Stomach (tissue), 9 donors: ENCODE data around the gene RFTN1. TPM values are rescaled to one million over a fixed set of nuclear protein-coding genes. Genes with fewer than 3 reads are reported as not detected.

Experiments used
- DNase-seq, 2 donors: peaks; one replicate each; pipeline versions ENCODE4 v3.0.0 to v3.0.0-alpha.2; 2013 to 2019
- H3K27ac ChIP-seq, 5 donors: fragments of 200-600 bp in 4 of 5; sonication (generic) in 4 of 5; one replicate each; pipeline ENCODE4 v1.5.1; 2013 to 2019; ENCODE audit warnings: mild to moderate bottlenecking in 1 of 5, moderate library complexity in 1 of 5
- H3K27me3 ChIP-seq, 3 donors: fragments of 200-600 bp; sonication (generic); one replicate each; pipeline ENCODE4 v1.5.1; 2017 to 2019; ENCODE audit warnings: mixed run types in 1 of 3
- H3K36me3 ChIP-seq, 4 donors: fragments of 200-600 bp; sonication (generic); 1 replicate in 3 of 4; 2 replicates in 1 of 4; pipeline ENCODE4 v1.5.1; 2016 to 2019
- H3K4me1 ChIP-seq, 4 donors: fragments of 200-600 bp; sonication (generic); one replicate each; pipeline ENCODE4 v1.5.1; 2016 to 2019
- H3K4me3 ChIP-seq, 4 donors: fragments of 200-600 bp; sonication (generic) in 3 of 4; one replicate each; pipeline ENCODE4 v1.5.1; 2016 to 2019; ENCODE audit warnings: mild to moderate bottlenecking in 1 of 4
- H3K9me3 ChIP-seq, 4 donors: fragments of 200-600 bp; sonication (generic); one replicate each; pipeline ENCODE4 v1.5.1; 2016 to 2019
- EP300 ChIP-seq: sonication (generic); formaldehyde crosslinking; IDR thresholded peaks from one replicate; pipeline ENCODE4 v1.6.1; 2017; ENCODE audit warnings: antibody characterized with exemption
- POLR2A ChIP-seq, 4 donors: fragments of 450-650 bp; IDR thresholded peaks; one replicate each; pipeline ENCODE4 v1.6.1; 2016; ENCODE audit warnings: antibody characterized with exemption in 4 of 4, control low read depth in 2 of 4, mild to moderate bottlenecking in 1 of 4, moderate library complexity in 1 of 4
- POLR2AphosphoS5 ChIP-seq, 3 donors: sonication (generic); formaldehyde crosslinking; IDR thresholded peaks; one replicate each; pipeline ENCODE4 v1.6.1; 2016; ENCODE audit warnings: antibody characterized with exemption in 3 of 3
- WGBS, 5 donors: extraction: QIAGEN DNeasy Blood & Tissue Kit in 3 of 5; methylation state at CpG; one replicate each; pipeline versions ENCODE4 v1.1.5 to v1.1.7; 2013 to 2018; 5-methylcytosine and 5-hydroxymethylcytosine counted together
- intact Hi-C: fragments of 100-400 bp; cut with DNase I; formaldehyde crosslinking; loops from one replicate; pipeline ENCODE4 v1.15.1; 2023; ENCODE audit warnings: low total_unique reads
- polyA plus RNA-seq, 3 donors: library from polyadenylated mRNA; stranded (reverse); fragments of 200-250 nt; gene quantifications; one replicate each; pipeline ENCODE4 v1.2.3, GENCODE V29; 2013
- total RNA-seq, 5 donors: library from RNA; depleted of rRNA; stranded (reverse); fragments of >200 nt; gene quantifications; one replicate each; pipeline versions ENCODE4 v1.1.0 to v1.2.3, GENCODE V29; 2014 to 2016
- TF ChIP-seq, protein P1 (sequence below), 7 experiments: fragments of 450-650 bp in 4 of 7; fragments of 200-600 bp in 3 of 7; sonication (generic) in 3 of 7; IDR thresholded peaks; one replicate each; pipeline ENCODE4 v1.5.1; 2016 to 2019; ENCODE audit warnings: antibody characterized with exemption in 7 of 7, control low read depth in 2 of 7, mild to moderate bottlenecking in 1 of 7
- donor health status: healthy with polysubstance abuse.
- donor health status: Bipolar disorder and iron deficiency.
- donor health status: healthy.

RFTN1 gene
- total and polyA plus RNA-seq, 8 donors = 4.6 to 103 (median 18.9) TPM

DNA sequence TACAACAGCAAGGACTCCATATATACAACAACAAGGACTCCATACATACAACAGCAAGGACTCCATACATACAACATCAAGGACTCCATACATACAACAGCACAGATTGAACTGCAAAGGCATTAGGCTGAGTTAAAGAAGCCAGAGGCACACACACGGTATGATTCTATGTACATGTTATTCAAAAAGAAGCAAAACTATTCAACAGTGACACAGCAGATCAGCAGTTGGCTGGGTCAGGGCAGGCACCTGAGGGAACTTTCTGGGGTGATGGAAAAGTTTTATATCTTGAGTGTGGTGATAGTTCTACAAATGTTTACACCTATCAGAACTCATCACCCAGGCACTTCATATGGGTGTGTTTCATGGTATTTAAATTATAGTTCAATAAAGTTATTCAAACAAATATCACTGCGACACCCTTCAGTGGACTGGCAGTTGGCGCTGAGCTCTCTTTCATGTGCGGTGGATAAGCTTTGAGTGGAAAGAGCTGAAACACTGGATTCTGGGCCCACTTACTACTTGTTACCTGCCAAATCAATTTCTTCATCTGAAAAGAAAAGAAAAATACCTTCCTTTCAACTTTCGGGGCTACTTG is 28.0 kb downstream of the RFTN1 start:
- no peak for DNase-seq
- peaks cover 0 to 5% (median 0%) of the 10 kb centered on the region in 4 donors for H3K36me3 ChIP-seq
- no peak overlapping the region for H3K4me3 ChIP-seq
- intact Hi-C loops = no loop called here
- no peaks in the 10 kb centered on the region for H3K9me3 ChIP-seq
- WGBS, 5 donors = 80 to 89% (median 85%) methylated on average over 5 of the region's 5 CpGs
- peaks cover 7 to 40% (median 17%) of the 10 kb centered on the region in 4 donors for H3K4me1 ChIP-seq
- H3K27ac ChIP-seq = peak overlapping the region in 2 of 5 donors; percentile 64 to 66
- H3K27me3 ChIP-seq = no peaks in the 10 kb centered on the region
- TF ChIP-seq, protein P1, sequence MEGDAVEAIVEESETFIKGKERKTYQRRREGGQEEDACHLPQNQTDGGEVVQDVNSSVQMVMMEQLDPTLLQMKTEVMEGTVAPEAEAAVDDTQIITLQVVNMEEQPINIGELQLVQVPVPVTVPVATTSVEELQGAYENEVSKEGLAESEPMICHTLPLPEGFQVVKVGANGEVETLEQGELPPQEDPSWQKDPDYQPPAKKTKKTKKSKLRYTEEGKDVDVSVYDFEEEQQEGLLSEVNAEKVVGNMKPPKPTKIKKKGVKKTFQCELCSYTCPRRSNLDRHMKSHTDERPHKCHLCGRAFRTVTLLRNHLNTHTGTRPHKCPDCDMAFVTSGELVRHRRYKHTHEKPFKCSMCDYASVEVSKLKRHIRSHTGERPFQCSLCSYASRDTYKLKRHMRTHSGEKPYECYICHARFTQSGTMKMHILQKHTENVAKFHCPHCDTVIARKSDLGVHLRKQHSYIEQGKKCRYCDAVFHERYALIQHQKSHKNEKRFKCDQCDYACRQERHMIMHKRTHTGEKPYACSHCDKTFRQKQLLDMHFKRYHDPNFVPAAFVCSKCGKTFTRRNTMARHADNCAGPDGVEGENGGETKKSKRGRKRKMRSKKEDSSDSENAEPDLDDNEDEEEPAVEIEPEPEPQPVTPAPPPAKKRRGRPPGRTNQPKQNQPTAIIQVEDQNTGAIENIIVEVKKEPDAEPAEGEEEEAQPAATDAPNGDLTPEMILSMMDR (IDR thresholded peaks at IDR 0.05) = no peak
- TF ChIP-seq EP300 = no peak
- no peak for TF ChIP-seq POLR2AphosphoS5 (IDR thresholded peaks at IDR 0.05)
- no peak for TF ChIP-seq POLR2A (IDR thresholded peaks at IDR 0.05)

DNA sequence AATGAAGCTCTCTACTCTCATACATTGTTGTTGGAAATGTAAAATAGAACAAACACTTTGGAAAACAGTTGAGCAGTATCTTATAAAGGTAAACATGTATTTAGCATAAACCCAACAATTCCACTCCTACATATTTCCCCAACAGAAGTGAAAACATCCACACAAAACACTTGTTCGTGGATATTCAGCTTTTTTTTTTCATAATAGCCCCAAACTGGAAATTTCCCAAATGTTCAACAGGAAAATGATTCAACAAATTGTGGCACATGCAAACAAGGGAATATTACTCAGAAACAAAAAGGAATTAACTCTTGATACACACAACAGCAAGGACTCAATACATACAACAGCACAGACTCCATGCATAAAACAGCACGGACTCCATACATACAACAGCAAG is 28.5 kb downstream of the RFTN1 start:
- peak overlapping the region in 4 of 5 donors; percentile 16 to 66 (median 52) for H3K27ac ChIP-seq

DNA sequence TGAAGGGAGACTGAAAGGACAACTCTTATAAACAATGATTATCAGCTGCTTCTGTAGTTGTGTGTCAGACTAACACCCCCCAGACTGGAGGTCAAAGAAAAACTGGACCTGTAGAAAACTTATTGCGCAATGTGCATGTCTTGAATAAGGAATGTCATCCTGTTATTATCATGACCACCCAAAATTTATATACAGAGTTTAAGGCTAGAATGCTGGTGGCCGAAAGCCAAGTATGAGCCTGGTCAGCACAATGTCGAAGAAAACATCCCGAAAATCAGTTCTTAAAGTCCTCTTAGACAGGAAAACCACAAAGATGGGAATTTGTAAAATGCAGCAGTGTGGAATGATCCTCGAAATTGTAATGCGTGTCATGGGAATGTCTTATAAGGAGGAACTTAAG is 29.3 kb downstream of the RFTN1 start:
- 62 to 79% (median 70%) methylated on average over 6 of the region's 6 CpGs for WGBS, 5 donors
- TF ChIP-seq, protein P1 (IDR thresholded peaks at IDR 0.05) = no peak
- TF ChIP-seq POLR2A (IDR thresholded peaks at IDR 0.05) = no peak
- no peak for TF ChIP-seq EP300
- TF ChIP-seq POLR2AphosphoS5 (IDR thresholded peaks at IDR 0.05) = peak in 2 of 3 donors; percentile 38 to 63
- intact Hi-C loops = no loop called here
- Histone ChIP-seq H3K27ac (peak overlapping the region in 4 of 5 donors; percentile 16 to 66 (median 52)), H3K4me1 (peaks cover 7 to 40% (median 19%) of the 10 kb centered on the region in 4 donors), H3K27me3 (no peaks in the 10 kb centered on the region), H3K36me3 (peaks cover 0 to 3% (median 0%) of the 10 kb centered on the region in 4 donors), H3K4me3 (no peak overlapping the region), H3K9me3 (no peaks in the 10 kb centered on the region)
- DNase-seq = peak; percentile 40 to 82

More for the DNA sequence above, 28.5 kb downstream of the RFTN1 start:
- Histone ChIP-seq H3K4me3 (no peak overlapping the region), H3K36me3 (peaks cover 0 to 5% (median 0%) of the 10 kb centered on the region in 4 donors), H3K27me3 (no peaks in the 10 kb centered on the region), H3K4me1 (peaks cover 7 to 40% (median 19%) of the 10 kb centered on the region in 4 donors), H3K9me3 (no peaks in the 10 kb centered on the region)
- WGBS, 5 donors = 66 to 83% (median 75%) methylated on average over 2 of the region's 2 CpGs
- TF ChIP-seq POLR2A (IDR thresholded peaks at IDR 0.05) (no peak), EP300 (no peak), POLR2AphosphoS5 (IDR thresholded peaks at IDR 0.05) (no peak)
- TF ChIP-seq, protein P1 (IDR thresholded peaks at IDR 0.05) = no peak
- DNase-seq = no peak
- intact Hi-C loops = no loop called here

DNA sequence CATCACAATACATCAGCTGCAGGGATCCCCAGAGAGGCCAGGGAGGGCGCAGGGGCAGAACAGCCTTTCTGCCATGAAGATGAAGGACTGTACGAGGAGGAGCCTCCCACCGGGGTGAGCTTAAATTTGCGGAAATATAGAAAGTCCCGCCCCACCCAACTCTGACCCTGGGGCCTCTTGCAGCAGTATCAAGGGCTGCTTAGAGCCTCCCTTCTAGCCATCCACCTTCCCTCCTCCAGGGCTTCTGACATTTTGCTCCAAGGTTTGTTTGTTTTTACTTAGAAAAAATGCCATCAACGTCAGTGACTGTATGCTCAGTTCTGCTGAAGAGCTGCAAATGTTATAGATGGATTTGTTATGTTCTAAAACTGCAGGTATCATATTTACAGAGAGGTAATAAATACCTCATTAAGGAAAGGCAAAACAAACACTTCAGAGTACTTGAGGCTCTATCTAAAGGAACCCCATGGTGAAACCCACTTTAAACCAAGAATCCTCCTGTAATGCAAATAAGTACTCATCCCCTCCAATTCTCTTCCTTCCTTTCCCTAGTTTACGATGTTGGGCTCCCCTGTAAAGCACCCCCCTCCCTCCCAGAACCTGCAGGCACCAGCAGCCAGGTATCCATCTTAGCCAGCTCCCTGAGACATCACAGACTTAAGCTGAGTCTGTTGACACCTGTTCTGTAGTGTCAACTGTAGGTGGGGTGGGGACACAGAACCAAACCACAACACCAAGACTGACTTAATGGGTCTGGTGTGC is 30.5 kb downstream of the RFTN1 start:
- Histone ChIP-seq H3K27me3 (no peaks in the 10 kb centered on the region), H3K4me1 (peaks cover 7 to 40% (median 19%) of the 10 kb centered on the region in 4 donors), H3K27ac (peak overlapping the region in 2 of 5 donors; percentile 10 to 11), H3K9me3 (no peaks in the 10 kb centered on the region), H3K36me3 (no peaks in the 10 kb centered on the region), H3K4me3 (no peak overlapping the region)
- peak in 1 of 2 donors; percentile 48 for DNase-seq
- no peak for TF ChIP-seq POLR2AphosphoS5 (IDR thresholded peaks at IDR 0.05)
- TF ChIP-seq, protein P1 (IDR thresholded peaks at IDR 0.05) = no peak
- no peak for TF ChIP-seq EP300
- TF ChIP-seq POLR2A (IDR thresholded peaks at IDR 0.05) = no peak
- intact Hi-C loops = no loop called here
- 35 to 52% (median 45%) methylated on average over 7 of the region's 7 CpGs for WGBS, 5 donors
